Measurements from ENCODE around the gene CLIC3.

- TF ChIP-seq EZH2phosphoT487 (IDR thresholded peaks at IDR 0.05; ENCODE audit: insufficient read depth, low read depth) (no peak), EZH2 (IDR thresholded peaks at IDR 0.05; ENCODE audit: insufficient read depth, poor library complexity, severe bottlenecking) (no peak)
Observed at GRCh38 chr9:136988872-136989271, 7.5 kb downstream of the CLIC3 start.
